Osteoblast (primary cell): Measurements from ENCODE around the gene CLK2. TPM values are rescaled to one million over a fixed set of nuclear protein-coding genes. Genes with fewer than 3 reads are reported as not detected.
A peak's percentile ranks its signal among the peaks of the same experiment; 100 is the strongest.

Experiments used
- DNase-seq: peaks from one replicate; pipeline ENCODE4 v3.0.0; 2011; ENCODE audit warnings: low spot score, mixed read lengths; ENCODE audit not compliant: insufficient read length; ENCODE audit errors: missing footprints
- H2AFZ ChIP-seq: 2 replicates; pipeline ENCODE4 v1.6.0; 2011; ENCODE audit warnings: mild to moderate bottlenecking, low read length
- H3K27ac ChIP-seq: 2 replicates; pipeline ENCODE4 v1.5.1; 2011; ENCODE audit warnings: mild to moderate bottlenecking, low read depth, low read length, moderate library complexity
- H3K27me3 ChIP-seq: 2 replicates; pipeline ENCODE4 v1.6.0; 2012; ENCODE audit warnings: mild to moderate bottlenecking, control low read depth, inconsistent platforms, low read length, moderate library complexity; ENCODE audit not compliant: insufficient read depth
- H3K36me3 ChIP-seq: 2 replicates; pipeline ENCODE4 v1.5.1; 2011; ENCODE audit warnings: mild to moderate bottlenecking, low read length, control low read depth, moderate library complexity; ENCODE audit not compliant: insufficient read depth
- H3K4me1 ChIP-seq: 2 replicates; pipeline ENCODE4 v1.5.1; 2011; ENCODE audit warnings: mild to moderate bottlenecking, low read length, control low read depth, moderate library complexity; ENCODE audit not compliant: insufficient read depth
- H3K4me2 ChIP-seq: 2 replicates; pipeline ENCODE4 v1.6.0; 2011; ENCODE audit warnings: mild to moderate bottlenecking, low read length; ENCODE audit not compliant: insufficient read depth
- H3K4me3 ChIP-seq: fragments of 200-600 bp; sonication (generic); 3 replicates; pipeline ENCODE4 v1.5.1; 2012; ENCODE audit warnings: mild to moderate bottlenecking, low read length, inconsistent platforms; ENCODE audit not compliant: insufficient read depth
- H3K79me2 ChIP-seq: 2 replicates; pipeline ENCODE4 v1.6.0; 2012; ENCODE audit warnings: mild to moderate bottlenecking, low read length, control low read depth, inconsistent platforms; ENCODE audit not compliant: insufficient read depth
- H3K9me3 ChIP-seq: 2 replicates; pipeline ENCODE4 v1.5.1; 2011; ENCODE audit warnings: low read depth, low read length, control low read depth
- H4K20me1 ChIP-seq: 2 replicates; pipeline ENCODE4 v1.6.0; 2012; ENCODE audit warnings: mild to moderate bottlenecking, low read length, control low read depth; ENCODE audit not compliant: insufficient read depth
- total RNA-seq: library from RNA; depleted of rRNA; stranded (reverse); fragments of >200 nt; gene quantifications from 2 replicates; pipeline ENCODE4 v1.2.3, GENCODE V29; 2012
- TF ChIP-seq, protein P1 (sequence below): IDR thresholded peaks from 2 replicates; pipeline ENCODE4 v1.5.1; 2011; ENCODE audit warnings: mild to moderate bottlenecking, low read depth, low read length, moderate library complexity; ENCODE audit errors: extremely low read depth

CLK2 gene
- 17.4 and 19.7 TPM in 2 replicates for total RNA-seq

DNA sequence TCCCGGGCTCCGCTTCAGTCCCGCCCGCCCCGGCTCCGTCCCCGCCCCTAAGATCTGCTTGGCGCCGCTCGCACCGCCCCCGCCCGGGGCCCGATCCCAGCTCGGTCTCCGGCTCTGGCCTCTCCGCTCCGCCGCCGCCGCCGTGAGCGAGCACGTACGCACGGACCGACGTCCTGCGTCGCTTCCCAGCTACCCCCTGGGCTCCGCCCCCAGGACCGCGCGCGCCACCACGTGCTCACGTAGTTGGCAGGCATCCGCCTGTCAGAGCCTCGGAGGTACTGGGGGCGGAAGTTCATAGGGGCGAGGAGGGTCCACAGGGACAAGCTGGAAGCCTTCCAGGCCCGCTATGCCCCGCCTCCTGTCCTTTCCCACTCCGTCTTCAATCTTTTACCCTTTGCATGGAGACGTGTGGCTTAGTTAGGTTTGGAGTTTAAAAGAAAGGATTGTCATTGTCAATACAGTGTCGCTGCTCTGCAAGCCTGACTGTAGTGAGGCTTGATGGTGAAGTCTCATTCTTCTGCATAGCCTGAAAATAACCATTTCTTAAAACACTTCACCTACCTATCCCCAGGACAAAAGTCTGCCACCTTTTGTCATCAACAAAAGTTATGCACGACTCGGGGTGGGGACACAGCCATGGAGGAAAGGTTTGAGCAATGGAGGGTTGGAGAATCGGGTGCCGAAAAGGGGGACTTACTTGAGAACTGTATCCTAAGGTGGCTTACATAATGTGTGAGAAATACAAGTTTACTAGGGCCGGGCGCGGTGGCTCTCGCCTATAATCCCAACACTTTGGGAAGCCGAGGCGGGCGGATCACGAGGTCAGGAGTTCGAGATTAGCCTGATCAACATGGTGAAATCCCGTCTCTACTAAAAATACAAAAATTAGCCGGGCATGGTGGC lies at the start of gene CLK2:
CLK2 (minus strand) TSS at position 162 of the 903 bp plus-strand sequence. CDS start 2,527 bp downstream, outside the sequence.
- TF ChIP-seq, protein P1, sequence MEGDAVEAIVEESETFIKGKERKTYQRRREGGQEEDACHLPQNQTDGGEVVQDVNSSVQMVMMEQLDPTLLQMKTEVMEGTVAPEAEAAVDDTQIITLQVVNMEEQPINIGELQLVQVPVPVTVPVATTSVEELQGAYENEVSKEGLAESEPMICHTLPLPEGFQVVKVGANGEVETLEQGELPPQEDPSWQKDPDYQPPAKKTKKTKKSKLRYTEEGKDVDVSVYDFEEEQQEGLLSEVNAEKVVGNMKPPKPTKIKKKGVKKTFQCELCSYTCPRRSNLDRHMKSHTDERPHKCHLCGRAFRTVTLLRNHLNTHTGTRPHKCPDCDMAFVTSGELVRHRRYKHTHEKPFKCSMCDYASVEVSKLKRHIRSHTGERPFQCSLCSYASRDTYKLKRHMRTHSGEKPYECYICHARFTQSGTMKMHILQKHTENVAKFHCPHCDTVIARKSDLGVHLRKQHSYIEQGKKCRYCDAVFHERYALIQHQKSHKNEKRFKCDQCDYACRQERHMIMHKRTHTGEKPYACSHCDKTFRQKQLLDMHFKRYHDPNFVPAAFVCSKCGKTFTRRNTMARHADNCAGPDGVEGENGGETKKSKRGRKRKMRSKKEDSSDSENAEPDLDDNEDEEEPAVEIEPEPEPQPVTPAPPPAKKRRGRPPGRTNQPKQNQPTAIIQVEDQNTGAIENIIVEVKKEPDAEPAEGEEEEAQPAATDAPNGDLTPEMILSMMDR: no peak
- DNase-seq: peak; percentile 100
- peak within 1 kb of the TSS; percentile 92 for H3K4me2 ChIP-seq
- H4K20me1 ChIP-seq: peaks cover 9% of the 10 kb centered on the region
- peak within 1 kb of the TSS; percentile 42 for H3K27ac ChIP-seq
- H3K4me1 ChIP-seq: peaks cover 22% of the 10 kb centered on the region
- no peaks in the 10 kb centered on the region for H3K9me3 ChIP-seq
- peak within 1 kb of the TSS; percentile 82 for H3K4me3 ChIP-seq
- no peaks in the 10 kb centered on the region for H3K27me3 ChIP-seq
- peaks cover 36% of the 10 kb centered on the region for H3K79me2 ChIP-seq
- peaks cover 26% of the 10 kb centered on the region for H3K36me3 ChIP-seq
- peak within 1 kb of the TSS; percentile 78 for H2AFZ ChIP-seq

DNA sequence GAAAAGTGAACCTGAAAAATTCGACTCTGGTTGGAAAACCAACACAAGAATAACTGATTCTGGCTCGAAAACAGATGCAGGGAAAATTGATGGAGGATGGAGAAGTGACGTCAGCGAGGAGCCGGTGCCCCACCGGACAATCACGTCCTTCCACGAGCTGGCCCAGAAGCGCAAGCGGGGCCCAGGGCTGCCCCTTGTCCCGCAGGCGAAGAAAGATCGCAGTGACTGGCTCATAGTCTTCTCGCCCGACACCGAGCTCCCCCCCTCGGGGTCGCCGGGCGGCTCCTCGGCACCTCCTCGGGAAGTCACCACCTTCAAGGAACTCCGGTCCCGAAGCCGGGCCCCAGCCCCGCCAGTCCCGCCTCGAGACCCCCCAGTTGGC lies 49.3 kb upstream of the CLK2 start:
- Histone ChIP-seq H2AFZ (peak overlapping the region; percentile 56), H3K4me3 (peak overlapping the region; percentile 86), H3K27ac (peak overlapping the region; percentile 72), H3K36me3 (peaks cover 27% of the 10 kb centered on the region), H3K4me2 (peak overlapping the region; percentile 99), H3K9me3 (no peaks in the 10 kb centered on the region), H4K20me1 (peaks cover 27% of the 10 kb centered on the region), H3K4me1 (peaks cover 27% of the 10 kb centered on the region), H3K27me3 (no peaks in the 10 kb centered on the region), H3K79me2 (peaks cover 29% of the 10 kb centered on the region)
- DNase-seq: peak; percentile 81
- TF ChIP-seq, protein P1: no peak

DNA sequence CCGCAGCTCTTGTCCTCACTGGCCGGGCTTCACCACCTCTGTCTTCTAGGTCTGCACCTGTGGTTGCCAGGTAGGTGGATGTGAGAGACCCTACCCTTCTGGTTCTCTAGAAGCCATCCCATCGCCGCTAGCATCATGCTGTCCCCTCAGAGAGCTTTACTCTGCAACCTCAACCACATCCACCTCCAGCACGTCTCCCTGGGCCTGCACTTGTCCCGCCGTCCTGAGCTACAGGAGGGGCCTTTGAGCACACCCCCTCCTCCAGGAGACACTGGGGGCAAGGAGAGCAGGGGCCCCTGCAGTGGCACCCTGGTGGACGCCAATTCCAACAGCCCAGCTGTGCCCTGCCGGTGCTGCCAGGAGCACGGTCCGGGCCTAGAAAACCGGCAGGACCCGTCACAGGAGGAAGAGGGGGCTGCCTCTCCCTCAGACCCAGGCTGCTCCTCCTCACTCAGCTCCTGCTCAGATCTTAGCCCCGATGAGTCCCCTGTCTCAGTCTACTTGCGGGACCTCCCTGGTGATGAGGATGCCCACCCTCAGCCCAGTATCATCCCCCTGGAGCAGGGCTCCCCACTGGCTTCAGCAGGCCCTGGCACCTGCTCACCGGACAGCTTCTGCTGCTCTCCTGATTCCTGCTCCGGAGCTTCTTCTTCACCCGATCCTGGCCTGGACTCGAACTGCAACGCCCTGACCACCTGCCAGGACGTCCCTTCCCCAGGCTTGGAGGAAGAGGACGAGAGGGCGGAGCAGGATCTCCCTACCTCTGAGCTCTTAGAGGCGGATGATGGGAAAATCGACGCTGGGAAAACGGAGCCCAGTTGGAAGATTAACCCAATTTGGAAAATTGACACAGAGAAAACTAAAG lies 48.6 kb upstream of the CLK2 start:
- H3K4me2 ChIP-seq: peak overlapping the region; percentile 99
- peaks cover 27% of the 10 kb centered on the region for H3K4me1 ChIP-seq
- TF ChIP-seq, protein P1: no peak
- H4K20me1 ChIP-seq: peaks cover 27% of the 10 kb centered on the region
- DNase-seq: peak; percentile 84
- H3K9me3 ChIP-seq: no peaks in the 10 kb centered on the region
- H3K27me3 ChIP-seq: no peaks in the 10 kb centered on the region
- H3K79me2 ChIP-seq: peaks cover 28% of the 10 kb centered on the region
- peak overlapping the region; percentile 86 for H3K4me3 ChIP-seq
- peak overlapping the region; percentile 72 for H3K27ac ChIP-seq
- peaks cover 20% of the 10 kb centered on the region for H3K36me3 ChIP-seq
- peak overlapping the region; percentile 56 for H2AFZ ChIP-seq
